ENCODE measurements around the gene IMPG1.

GRCh38 chr6:75940564-75940963 is 131.9 kb downstream of the IMPG1 start:
- TF ChIP-seq CTCF (IDR thresholded peaks at IDR 0.05; ENCODE audit: insufficient read depth, low read length) (no peak), SPI1 (IDR thresholded peaks at IDR 0.05; ENCODE audit: borderline replicate concordance, low read depth) (no peak), POLR2AphosphoS5 (IDR thresholded peaks at IDR 0.05; ENCODE audit: low read depth) (no peak)

All from HL-60 (cell line).